OCI-LY1 (cell line): ENCODE data around the gene ANO4.

Experiments used
- H2AFZ ChIP-seq: fragments of 200-600 bp; sonication (generic), shearing (Covaris generic); 2 replicates; pipeline ENCODE4 v1.6.0; 2014; ENCODE audit warnings: antibody characterized with exemption, mild to moderate bottlenecking, low read length
- H3F3A ChIP-seq: fragments of 200-600 bp; sonication (generic), shearing (Covaris generic); 2 replicates; pipeline ENCODE4 v1.6.0; 2014; ENCODE audit warnings: mild to moderate bottlenecking, antibody characterized with exemption, low read length, moderate library complexity; ENCODE audit not compliant: insufficient read depth
- H3K27ac ChIP-seq: fragments of 200-600 bp; sonication (generic); 2 replicates; pipeline ENCODE4 v1.5.1; 2014; ENCODE audit warnings: low read length, mixed run types, mild to moderate bottlenecking, low read depth; ENCODE audit not compliant: poor library complexity, severe bottlenecking
- H3K27me3 ChIP-seq: fragments of 200-600 bp; sonication (generic); 2 replicates; pipeline ENCODE4 v1.6.0; 2014; ENCODE audit warnings: antibody characterized with exemption, mild to moderate bottlenecking, low read length, moderate library complexity; ENCODE audit not compliant: insufficient read depth
- H3K36me3 ChIP-seq: fragments of 200-600 bp; sonication (generic); 2 replicates; pipeline ENCODE4 v1.6.1; 2014; ENCODE audit warnings: mild to moderate bottlenecking, antibody characterized with exemption, low read length, moderate library complexity, mixed read lengths; ENCODE audit not compliant: insufficient read depth
- H3K4me1 ChIP-seq: fragments of 200-600 bp; sonication (generic); 2 replicates; pipeline ENCODE4 v1.5.1; 2014; ENCODE audit warnings: mild to moderate bottlenecking, low read length, moderate library complexity; ENCODE audit not compliant: insufficient read depth, severe bottlenecking
- H3K4me2 ChIP-seq: fragments of 200-600 bp; sonication (generic), shearing (Covaris generic); 2 replicates; pipeline ENCODE4 v1.6.1; 2014; ENCODE audit warnings: low read length
- H3K4me3 ChIP-seq: fragments of 200-600 bp; sonication (generic); 2 replicates; pipeline ENCODE4 v1.5.1; 2014; ENCODE audit warnings: low read length, low read depth, mild to moderate bottlenecking, mixed read lengths; ENCODE audit not compliant: poor library complexity, severe bottlenecking
- H3K79me2 ChIP-seq: fragments of 200-600 bp; shearing (Covaris generic); 2 replicates; pipeline ENCODE4 v1.6.1; 2016; ENCODE audit warnings: mixed run types, low read length, mixed read lengths; ENCODE audit not compliant: insufficient read depth
- H3K9ac ChIP-seq: fragments of 200-600 bp; sonication (generic), shearing (Covaris generic); 2 replicates; pipeline ENCODE4 v1.6.1; 2014; ENCODE audit warnings: mild to moderate bottlenecking, low read length, mixed read lengths
- H3K9me2 ChIP-seq: fragments of 200-600 bp; sonication (generic), shearing (Covaris generic); 2 replicates; pipeline ENCODE4 v1.6.1; 2014; ENCODE audit warnings: low read depth, mild to moderate bottlenecking, low read length, mixed read lengths
- H3K9me3 ChIP-seq: fragments of 200-600 bp; shearing (Covaris generic); 2 replicates; pipeline ENCODE4 v1.6.1; 2014; ENCODE audit warnings: low read length, mixed read lengths
- H4K20me1 ChIP-seq: fragments of 200-600 bp; sonication (generic), shearing (Covaris generic); 2 replicates; pipeline ENCODE4 v1.6.0; 2016; ENCODE audit warnings: mild to moderate bottlenecking, low read length; ENCODE audit not compliant: insufficient read depth
- EZH2 ChIP-seq: fragments of 200-600 bp; sonication (generic), shearing (Covaris generic); IDR thresholded peaks from 2 replicates; pipeline ENCODE4 v1.8.0; 2017; ENCODE audit warnings: borderline replicate concordance, mixed run types, mild to moderate bottlenecking, antibody characterized with exemption, low read length, moderate library complexity, mixed read lengths
- TF ChIP-seq, protein P1 (sequence below): fragments of 200-600 bp; sonication (generic), shearing (Covaris generic); IDR thresholded peaks from 2 replicates; pipeline ENCODE4 v1.5.1; 2017; ENCODE audit warnings: mild to moderate bottlenecking, antibody characterized with exemption, low read length, moderate library complexity, mixed read lengths

ANO4 gene

GRCh38 chr12:100796621-100797020 is 2.0 kb downstream of the ANO4 start:
- H3K9me3 ChIP-seq: no peaks in the 10 kb centered on the region
- no peaks in the 10 kb centered on the region for H3K4me1 ChIP-seq
- H3K4me2 ChIP-seq: no peak overlapping the region
- no peaks in the 10 kb centered on the region for H4K20me1 ChIP-seq
- no peaks in the 10 kb centered on the region for H3K79me2 ChIP-seq
- TF ChIP-seq EZH2: no peak
- TF ChIP-seq, protein P1, sequence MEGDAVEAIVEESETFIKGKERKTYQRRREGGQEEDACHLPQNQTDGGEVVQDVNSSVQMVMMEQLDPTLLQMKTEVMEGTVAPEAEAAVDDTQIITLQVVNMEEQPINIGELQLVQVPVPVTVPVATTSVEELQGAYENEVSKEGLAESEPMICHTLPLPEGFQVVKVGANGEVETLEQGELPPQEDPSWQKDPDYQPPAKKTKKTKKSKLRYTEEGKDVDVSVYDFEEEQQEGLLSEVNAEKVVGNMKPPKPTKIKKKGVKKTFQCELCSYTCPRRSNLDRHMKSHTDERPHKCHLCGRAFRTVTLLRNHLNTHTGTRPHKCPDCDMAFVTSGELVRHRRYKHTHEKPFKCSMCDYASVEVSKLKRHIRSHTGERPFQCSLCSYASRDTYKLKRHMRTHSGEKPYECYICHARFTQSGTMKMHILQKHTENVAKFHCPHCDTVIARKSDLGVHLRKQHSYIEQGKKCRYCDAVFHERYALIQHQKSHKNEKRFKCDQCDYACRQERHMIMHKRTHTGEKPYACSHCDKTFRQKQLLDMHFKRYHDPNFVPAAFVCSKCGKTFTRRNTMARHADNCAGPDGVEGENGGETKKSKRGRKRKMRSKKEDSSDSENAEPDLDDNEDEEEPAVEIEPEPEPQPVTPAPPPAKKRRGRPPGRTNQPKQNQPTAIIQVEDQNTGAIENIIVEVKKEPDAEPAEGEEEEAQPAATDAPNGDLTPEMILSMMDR: no peak
- H3K36me3 ChIP-seq: no peaks in the 10 kb centered on the region
- no peak overlapping the region for H3K9ac ChIP-seq
- no peaks in the 10 kb centered on the region for H3F3A ChIP-seq
- H3K27me3 ChIP-seq: 0 out of 2 replicates have a peak, but pooled peaks cover 1% of the 10 kb centered on the region
- H3K4me3 ChIP-seq: no peak overlapping the region
- no peak overlapping the region for H2AFZ ChIP-seq
- H3K27ac ChIP-seq: no peak overlapping the region
- no peaks in the 10 kb centered on the region for H3K9me2 ChIP-seq

DNA sequence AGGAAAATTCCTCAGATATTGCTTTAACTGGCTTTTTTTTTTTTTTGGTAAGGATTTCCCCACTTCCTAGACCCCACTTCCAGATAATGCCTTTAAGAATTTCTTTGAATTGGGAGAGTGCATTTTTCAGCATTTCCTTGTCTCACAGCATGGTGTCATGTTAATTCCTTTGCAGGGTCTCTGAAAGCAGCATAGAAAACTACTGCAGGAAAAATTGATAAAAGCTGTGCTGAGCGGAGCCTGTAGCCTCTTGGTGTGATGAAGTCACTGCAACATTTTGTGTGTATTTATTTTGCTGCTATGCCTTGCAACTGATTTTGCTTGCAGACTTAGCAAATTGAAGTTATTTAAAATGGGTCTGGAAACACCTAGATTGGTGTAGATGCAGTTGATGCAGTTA is 2.7 kb downstream of the ANO4 start:
- Histone ChIP-seq H3K4me3 (no peak overlapping the region), H3K79me2 (no peaks in the 10 kb centered on the region), H3K9ac (no peak overlapping the region), H3K36me3 (no peaks in the 10 kb centered on the region), H3K9me2 (no peaks in the 10 kb centered on the region), H3K4me1 (no peaks in the 10 kb centered on the region), H3K27me3 (no peaks in the 10 kb centered on the region), H4K20me1 (no peaks in the 10 kb centered on the region), H3F3A (no peaks in the 10 kb centered on the region), H3K27ac (no peak overlapping the region), H3K4me2 (no peak overlapping the region), H2AFZ (no peak overlapping the region), H3K9me3 (no peaks in the 10 kb centered on the region)
- TF ChIP-seq, protein P1: no peak
- no peak for TF ChIP-seq EZH2

DNA sequence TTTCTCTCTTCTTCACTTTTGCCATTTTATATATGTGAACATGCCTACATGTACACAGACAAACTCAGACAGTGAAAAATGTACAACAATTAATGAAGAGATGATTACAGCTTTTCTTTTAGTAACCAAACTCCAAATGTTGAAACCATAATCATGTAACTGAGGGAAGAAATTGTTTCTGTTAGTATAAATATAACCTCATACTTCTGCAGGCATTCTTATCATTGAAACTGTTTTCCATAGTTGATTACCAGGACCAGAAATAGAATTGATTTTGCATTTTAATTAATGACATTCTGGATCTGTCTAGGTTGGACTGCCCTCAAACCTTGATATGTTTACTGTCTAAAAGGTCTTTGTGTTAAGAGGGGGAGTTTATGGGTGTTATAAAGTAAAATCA is 3.2 kb downstream of the ANO4 start:
- TF ChIP-seq EZH2: no peak
- TF ChIP-seq, protein P1: no peak
- no peak overlapping the region for H3K9ac ChIP-seq
- H4K20me1 ChIP-seq: no peaks in the 10 kb centered on the region
- H3K27me3 ChIP-seq: no peaks in the 10 kb centered on the region
- H3F3A ChIP-seq: no peaks in the 10 kb centered on the region
- no peak overlapping the region for H3K27ac ChIP-seq
- H3K79me2 ChIP-seq: no peaks in the 10 kb centered on the region
- H3K9me3 ChIP-seq: no peaks in the 10 kb centered on the region
- no peak overlapping the region for H2AFZ ChIP-seq
- H3K36me3 ChIP-seq: no peaks in the 10 kb centered on the region
- no peak overlapping the region for H3K4me2 ChIP-seq
- H3K4me1 ChIP-seq: no peaks in the 10 kb centered on the region
- no peak overlapping the region for H3K4me3 ChIP-seq
- H3K9me2 ChIP-seq: no peaks in the 10 kb centered on the region
